Activated T-cell treated with anti-CD3 and anti-CD28 coated beads, Interleukin-2, amount 50 U/mL, for 48 hours (primary cell): ENCODE results near the gene CDC42EP2.
A peak's percentile ranks its signal among the peaks of the same experiment; 100 is the strongest.

Source experiments
- DNase-seq, 2 experiments: peaks; one replicate each; pipeline ENCODE4 v3.0.0-alpha.2; 2020

Gene CDC42EP2

GRCh38 chr11:65362966-65363365, 48.3 kb downstream of the CDC42EP2 start:
- DNase-seq: no peak

GRCh38 chr11:65363770-65364169, 49.1 kb downstream of the CDC42EP2 start:
- no peak for DNase-seq

- DNase-seq: peak in 1 of 2 experiments; percentile 44
Observed at GRCh38 chr11:65366340-65366773, 51.7 kb downstream of the CDC42EP2 start.

GRCh38 chr11:65370659-65371049, 56.0 kb downstream of the CDC42EP2 start:
- no peak for DNase-seq
